IMR-90 (cell line): ENCODE measurements around the gene ATF7IP2. TPM values are rescaled to one million over a fixed set of nuclear protein-coding genes. Genes with fewer than 3 reads are reported as not detected.

ENCODE experiments used
- ATAC-seq: fragments of 200-7000 bp; cut with Tn5 transposase; 2 replicates; pipeline ENCODE4 v1.9.1; 2020; ENCODE audit warnings: low read depth, mild to moderate bottlenecking, moderate library complexity
- BruUV-seq: library from RNA; stranded (reverse); fragments of 400-500 nt; replicated peaks from 2 replicates; lab custom pipeline; 2021; lab: Mats Ljungman, UMichigan
- CTCF ChIA-PET: fragments of 300-600 bp; formaldehyde crosslinking; extraction: SDS; loops from one replicate; lab custom pipeline; 2021; ENCODE audit warnings: antibody characterized with exemption; lab: Yijun Ruan, JAX
- POLR2A ChIA-PET: fragments of 300-600 bp; sonication (Branson Sonifier 250); formaldehyde crosslinking; loops from one replicate; lab custom pipeline; 2022; ENCODE audit warnings: antibody characterized with exemption; ENCODE audit not compliant: unreplicated experiment; lab: Charles Lee
- DNase-seq: peaks from one replicate; pipeline ENCODE4 v3.0.0; 2013
- H2AFZ ChIP-seq: replicated peaks from 2 replicates; pipeline ENCODE3; 2013; ENCODE audit warnings: low read length, mild to moderate bottlenecking; ENCODE audit not compliant: poor library complexity
- H2AK5ac ChIP-seq: 2 replicates; pipeline ENCODE4 v1.6.1; 2013; ENCODE audit warnings: low read depth, low read length, inconsistent platforms
- H2AK9ac ChIP-seq: replicated peaks from 2 replicates; pipeline ENCODE3; 2013; ENCODE audit warnings: mild to moderate bottlenecking, low read depth, low read length, moderate library complexity; ENCODE audit not compliant: poor library complexity
- H2BK120ac ChIP-seq: 2 replicates; pipeline ENCODE4 v1.6.1; 2013; ENCODE audit warnings: low read depth, low read length, inconsistent platforms
- H2BK15ac ChIP-seq: 3 replicates; pipeline ENCODE4 v1.6.1; 2013; ENCODE audit warnings: low read depth, low read length, inconsistent platforms
- H2BK20ac ChIP-seq: 2 replicates; pipeline ENCODE4 v1.6.1; 2013; ENCODE audit warnings: low read depth, mild to moderate bottlenecking, inconsistent platforms, low read length, moderate library complexity
- H2BK5ac ChIP-seq: 2 replicates; pipeline ENCODE4 v1.6.1; 2013; ENCODE audit warnings: mild to moderate bottlenecking, low read depth, low read length, inconsistent platforms; ENCODE audit not compliant: poor library complexity, severe bottlenecking
- H3K14ac ChIP-seq: replicated peaks from 2 replicates; pipeline ENCODE4 v1.6.1; 2013; ENCODE audit warnings: low read depth, low read length, inconsistent platforms
- H3K18ac ChIP-seq: 2 replicates; pipeline ENCODE4 v1.6.1; 2013; ENCODE audit warnings: low read depth, low read length, control low read depth
- H3K23ac ChIP-seq: 2 replicates; pipeline ENCODE4 v1.6.1; 2013; ENCODE audit warnings: low read depth, low read length, inconsistent platforms
- H3K27ac ChIP-seq: 2 replicates; pipeline ENCODE4 v1.5.1; 2013; ENCODE audit warnings: mild to moderate bottlenecking, control low read depth, low read length; ENCODE audit not compliant: insufficient read depth
- H3K27me3 ChIP-seq: 2 replicates; pipeline ENCODE4 v1.6.1; 2013; ENCODE audit warnings: low read length; ENCODE audit not compliant: control insufficient read depth, insufficient read depth
- H3K36me3 ChIP-seq: 2 replicates; pipeline ENCODE4 v1.6.1; 2013; ENCODE audit warnings: low read length, mixed read lengths; ENCODE audit not compliant: control insufficient read depth, insufficient read depth
- H3K4ac ChIP-seq: 2 replicates; pipeline ENCODE4 v1.6.1; 2013; ENCODE audit warnings: low read depth, low read length, inconsistent platforms
- H3K4me1 ChIP-seq: 2 replicates; pipeline ENCODE4 v1.6.1; 2013; ENCODE audit warnings: low read length, mixed read lengths; ENCODE audit not compliant: control insufficient read depth, insufficient read depth
- H3K4me2 ChIP-seq: 2 replicates; pipeline ENCODE4 v1.6.1; 2013; ENCODE audit warnings: low read depth, mild to moderate bottlenecking, control low read depth, low read length, moderate library complexity
- H3K4me3 ChIP-seq: 2 replicates; pipeline ENCODE4 v1.5.1; 2013; ENCODE audit warnings: low read depth, mild to moderate bottlenecking, control low read depth, low read length, moderate library complexity; ENCODE audit not compliant: insufficient read depth
- H3K56ac ChIP-seq: 2 replicates; pipeline ENCODE4 v1.6.1; 2013; ENCODE audit warnings: low read length, inconsistent platforms; ENCODE audit not compliant: insufficient read depth; ENCODE audit errors: extremely low read depth
- H3K79me1 ChIP-seq, 2 experiments: 2 replicates each; pipeline ENCODE4 v1.6.1; 2013; ENCODE audit warnings: low read length in 2 of 2, inconsistent platforms in 1 of 2, low read depth in 1 of 2
- H3K9ac ChIP-seq: 2 replicates; pipeline ENCODE4 v1.6.1; 2013; ENCODE audit warnings: low read depth, low read length, control low read depth
- H3K9me1 ChIP-seq: 2 replicates; pipeline ENCODE4 v1.6.1; 2013; ENCODE audit warnings: low read length, inconsistent platforms; ENCODE audit not compliant: insufficient read depth
- H3K9me3 ChIP-seq: 2 replicates; pipeline ENCODE4 v1.6.1; 2013; ENCODE audit warnings: low read length; ENCODE audit not compliant: control insufficient read depth, insufficient read depth
- H4K20me1 ChIP-seq: 2 replicates; pipeline ENCODE4 v1.6.1; 2013; ENCODE audit warnings: low read length, inconsistent platforms; ENCODE audit not compliant: insufficient read depth
- H4K5ac ChIP-seq: 2 replicates; pipeline ENCODE4 v1.6.1; 2013; ENCODE audit warnings: mild to moderate bottlenecking, low read depth, low read length, control low read depth
- H4K8ac ChIP-seq, 2 experiments: 2 replicates each; pipeline ENCODE4 v1.6.1; 2013; ENCODE audit warnings: low read depth in 2 of 2, low read length in 2 of 2, control low read depth in 1 of 2, inconsistent platforms in 1 of 2
- H4K91ac ChIP-seq: 2 replicates; pipeline ENCODE4 v1.6.1; 2013; ENCODE audit warnings: low read depth, low read length, inconsistent platforms; ENCODE audit not compliant: insufficient read depth
- BHLHE40 ChIP-seq: fragments of 150-350 bp; IDR thresholded peaks from 2 replicates; pipeline ENCODE4 v1.6.1; 2016; ENCODE audit warnings: mild to moderate bottlenecking, low read depth, low read length
- CEBPB ChIP-seq: IDR thresholded peaks from 2 replicates; pipeline ENCODE4 v1.6.1; 2012; ENCODE audit warnings: low read depth, low read length, improper control_type of control experiment
- CHD1 ChIP-seq: IDR thresholded peaks from 2 replicates; pipeline ENCODE4 v1.6.1; 2012; ENCODE audit warnings: low read depth, low read length, improper control_type of control experiment
- FOS ChIP-seq: fragments of 150-350 bp; IDR thresholded peaks from 2 replicates; pipeline ENCODE4 v1.6.1; 2016; ENCODE audit warnings: low read depth, low read length
- MAFK ChIP-seq: IDR thresholded peaks from 2 replicates; pipeline ENCODE4 v1.6.1; 2012; ENCODE audit warnings: low read depth, low read length, improper control_type of control experiment
- MAZ ChIP-seq: IDR thresholded peaks from 2 replicates; pipeline ENCODE4 v1.6.1; 2012; ENCODE audit warnings: low read depth, mild to moderate bottlenecking, low read length, improper control_type of control experiment, moderate library complexity, borderline replicate concordance
- MXI1 ChIP-seq: IDR thresholded peaks from 2 replicates; pipeline ENCODE4 v1.6.1; 2012; ENCODE audit warnings: low read depth, mild to moderate bottlenecking, low read length, moderate library complexity, borderline replicate concordance
- NFE2L2 ChIP-seq: fragments of 150-350 bp; IDR thresholded peaks from 2 replicates; pipeline ENCODE4 v1.6.1; 2016; ENCODE audit warnings: low read depth, mild to moderate bottlenecking, low read length
- POLR2A ChIP-seq: IDR thresholded peaks from 2 replicates; pipeline ENCODE4 v1.6.1; 2012; ENCODE audit warnings: mild to moderate bottlenecking, low read depth, low read length
- RAD21 ChIP-seq: IDR thresholded peaks from 2 replicates; pipeline ENCODE4 v1.6.1; 2012; ENCODE audit warnings: low read length, improper control_type of control experiment
- RCOR1 ChIP-seq: IDR thresholded peaks from 2 replicates; pipeline ENCODE4 v1.6.1; 2012; ENCODE audit warnings: mild to moderate bottlenecking, low read length, improper control_type of control experiment; ENCODE audit not compliant: insufficient replicate concordance
- RFX5 ChIP-seq: IDR thresholded peaks from 2 replicates; pipeline ENCODE4 v1.8.0; 2012; ENCODE audit warnings: low read depth, mild to moderate bottlenecking, low read length, moderate library complexity
- SMC3 ChIP-seq: fragments of 150-350 bp; IDR thresholded peaks from 2 replicates; pipeline ENCODE4 v1.6.1; 2016; ENCODE audit warnings: low read depth, mild to moderate bottlenecking, antibody characterized with exemption, low read length, moderate library complexity
- WGBS, 2 experiments: methylation state at CpG; one replicate each; pipeline versions ENCODE4 v1.1.5 to v1.1.7; 2013; ENCODE audit warnings: missing lambda C conversion rate in 2 of 2; ENCODE audit not compliant: insufficient read length in 1 of 2; ENCODE audit errors: extremely low coverage in 2 of 2; 5-methylcytosine and 5-hydroxymethylcytosine counted together
- dilution Hi-C: fragments of 300-500 bp; cut with HindIII; formaldehyde crosslinking; loops from one replicate; pipeline ENCODE4 v1.14.3; 2018; ENCODE audit warnings: low sequenced_read_pairs; ENCODE audit not compliant: unreplicated experiment
- in situ Hi-C: fragments of 300-500 bp; cut with MboI; formaldehyde crosslinking; loops from 3 replicates; pipeline ENCODE4 v1.14.3; 2019; ENCODE audit warnings: low sequenced_read_pairs, inconsistent platforms, mixed read lengths
- intact Hi-C: fragments of 100-400 bp; cut with micrococcal nuclease; formaldehyde crosslinking; loops from 2 replicates; pipeline ENCODE4 v1.10.0; 2022
- polyA plus RNA-seq, 3 experiments: library from polyadenylated mRNA; depleted of rRNA; stranded (reverse); fragments of >200 nt; gene quantifications; 2 replicates each; pipeline ENCODE4 v1.2.3, GENCODE V29; 2012; ENCODE audit warnings: low replicate concordance in 1 of 3
- total RNA-seq: library from RNA; depleted of rRNA; stranded (reverse); fragments of >200 nt; gene quantifications from 2 replicates; pipeline ENCODE4 v1.2.3, GENCODE V29; 2012
- TF ChIP-seq, protein P1 (sequence below): fragments of 150-350 bp; IDR thresholded peaks from 2 replicates; pipeline ENCODE4 v1.6.1; 2016; ENCODE audit warnings: low read depth, mild to moderate bottlenecking, low read length, moderate library complexity, borderline replicate concordance
- TF ChIP-seq, protein P2 (sequence below): conservative IDR thresholded peaks from 2 replicates; pipeline ENCODE4 v1.5.1; 2012; ENCODE audit warnings: mild to moderate bottlenecking, low read depth, low read length, improper control_type of control experiment
- TF ChIP-seq, protein P3 (sequence below): fragments of 150-350 bp; IDR thresholded peaks from 2 replicates; pipeline ENCODE4 v1.6.1; 2017; ENCODE audit warnings: mild to moderate bottlenecking, antibody characterized with exemption, low read length, low read depth

ATF7IP2 gene
- total and polyA plus RNA-seq, 2 of the 4 experiments (the other 2 are of a cell fraction), result 2.7 to 3.6 TPM

DNA sequence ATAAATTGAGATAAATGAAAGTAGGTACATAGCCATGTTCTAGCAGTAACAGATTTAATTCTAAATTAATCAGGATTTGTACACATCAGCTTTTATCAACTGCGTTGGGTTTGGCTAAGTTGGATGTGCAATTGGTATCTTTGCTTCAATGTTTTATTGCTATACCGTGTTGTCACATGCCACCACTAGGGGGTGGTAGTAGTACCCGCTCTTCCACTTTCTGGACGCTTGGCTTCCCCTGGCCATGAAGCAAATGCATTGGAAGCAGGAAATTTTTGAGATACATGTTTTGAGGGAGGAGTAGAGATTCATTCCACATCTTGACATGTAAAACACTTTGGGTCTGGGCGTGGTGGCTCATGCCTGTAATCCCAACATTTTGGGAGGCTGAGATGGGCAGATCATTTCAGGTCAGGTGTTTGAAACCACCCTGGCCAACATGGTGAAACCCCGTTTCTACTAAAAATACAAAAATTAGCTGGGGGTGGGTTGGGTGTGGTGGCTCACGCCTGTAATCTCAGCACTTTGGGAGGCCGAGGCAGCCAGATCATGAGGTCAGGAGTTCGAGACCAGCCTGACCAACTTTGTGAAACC, 135.9 kb downstream of the ATF7IP2 start:
- peak; percentile 68 for DNase-seq
- no peak overlapping the region for H3K18ac ChIP-seq
- no TSS peak for BruUV-seq
- no peak overlapping the region for H3K14ac ChIP-seq
- no peaks in the 10 kb centered on the region for H3K27me3 ChIP-seq
- ChIA-PET CTCF (interaction anchor here (0.6 to 1.7 kb wide), 7 partner anchors 8 to 397 kb away, joined by 3 to 13 read pairs (median 3); no protein-coding TSS in a partner anchor), POLR2A (no interaction called here)
- no peak overlapping the region for H3K4me3 ChIP-seq
- H2AK5ac ChIP-seq, result no peak overlapping the region
- no peak overlapping the region for H2BK5ac ChIP-seq
- TF ChIP-seq MAZ, result no peak
- TF ChIP-seq, protein P1, sequence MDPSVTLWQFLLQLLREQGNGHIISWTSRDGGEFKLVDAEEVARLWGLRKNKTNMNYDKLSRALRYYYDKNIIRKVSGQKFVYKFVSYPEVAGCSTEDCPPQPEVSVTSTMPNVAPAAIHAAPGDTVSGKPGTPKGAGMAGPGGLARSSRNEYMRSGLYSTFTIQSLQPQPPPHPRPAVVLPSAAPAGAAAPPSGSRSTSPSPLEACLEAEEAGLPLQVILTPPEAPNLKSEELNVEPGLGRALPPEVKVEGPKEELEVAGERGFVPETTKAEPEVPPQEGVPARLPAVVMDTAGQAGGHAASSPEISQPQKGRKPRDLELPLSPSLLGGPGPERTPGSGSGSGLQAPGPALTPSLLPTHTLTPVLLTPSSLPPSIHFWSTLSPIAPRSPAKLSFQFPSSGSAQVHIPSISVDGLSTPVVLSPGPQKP, result no peak
- TF ChIP-seq, protein P2, sequence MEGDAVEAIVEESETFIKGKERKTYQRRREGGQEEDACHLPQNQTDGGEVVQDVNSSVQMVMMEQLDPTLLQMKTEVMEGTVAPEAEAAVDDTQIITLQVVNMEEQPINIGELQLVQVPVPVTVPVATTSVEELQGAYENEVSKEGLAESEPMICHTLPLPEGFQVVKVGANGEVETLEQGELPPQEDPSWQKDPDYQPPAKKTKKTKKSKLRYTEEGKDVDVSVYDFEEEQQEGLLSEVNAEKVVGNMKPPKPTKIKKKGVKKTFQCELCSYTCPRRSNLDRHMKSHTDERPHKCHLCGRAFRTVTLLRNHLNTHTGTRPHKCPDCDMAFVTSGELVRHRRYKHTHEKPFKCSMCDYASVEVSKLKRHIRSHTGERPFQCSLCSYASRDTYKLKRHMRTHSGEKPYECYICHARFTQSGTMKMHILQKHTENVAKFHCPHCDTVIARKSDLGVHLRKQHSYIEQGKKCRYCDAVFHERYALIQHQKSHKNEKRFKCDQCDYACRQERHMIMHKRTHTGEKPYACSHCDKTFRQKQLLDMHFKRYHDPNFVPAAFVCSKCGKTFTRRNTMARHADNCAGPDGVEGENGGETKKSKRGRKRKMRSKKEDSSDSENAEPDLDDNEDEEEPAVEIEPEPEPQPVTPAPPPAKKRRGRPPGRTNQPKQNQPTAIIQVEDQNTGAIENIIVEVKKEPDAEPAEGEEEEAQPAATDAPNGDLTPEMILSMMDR, result peak; percentile 88
- TF ChIP-seq CHD1, result no peak
- TF ChIP-seq RCOR1, result no peak
- TF ChIP-seq MXI1, result no peak
- TF ChIP-seq RFX5, result no peak
- TF ChIP-seq RAD21, result peak; percentile 81
- no peak for TF ChIP-seq BHLHE40
- no peak for TF ChIP-seq NFE2L2
- no peak for TF ChIP-seq POLR2A
- no peak for TF ChIP-seq FOS
- TF ChIP-seq, protein P3, sequence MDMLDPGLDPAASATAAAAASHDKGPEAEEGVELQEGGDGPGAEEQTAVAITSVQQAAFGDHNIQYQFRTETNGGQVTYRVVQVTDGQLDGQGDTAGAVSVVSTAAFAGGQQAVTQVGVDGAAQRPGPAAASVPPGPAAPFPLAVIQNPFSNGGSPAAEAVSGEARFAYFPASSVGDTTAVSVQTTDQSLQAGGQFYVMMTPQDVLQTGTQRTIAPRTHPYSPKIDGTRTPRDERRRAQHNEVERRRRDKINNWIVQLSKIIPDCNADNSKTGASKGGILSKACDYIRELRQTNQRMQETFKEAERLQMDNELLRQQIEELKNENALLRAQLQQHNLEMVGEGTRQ, result no peak
- TF ChIP-seq CEBPB, result no peak
- peak; percentile 86 for TF ChIP-seq SMC3
- no peak for TF ChIP-seq MAFK
- no peaks in the 10 kb centered on the region for H3K79me1 ChIP-seq
- no peaks in the 10 kb centered on the region for H4K20me1 ChIP-seq
- no peak overlapping the region for H3K9ac ChIP-seq
- no peak overlapping the region for H2AFZ ChIP-seq
- intact Hi-C loops, result loop anchor here (1.0 kb wide), 2 partner anchors 216 to 397 kb away; no protein-coding TSS in a partner anchor
- no peak overlapping the region for H4K91ac ChIP-seq
- ATAC-seq, result peak; percentile 98
- no peak overlapping the region for H2BK120ac ChIP-seq
- H2BK20ac ChIP-seq, result no peak overlapping the region
- H3K27ac ChIP-seq, result no peak overlapping the region
- H3K4me2 ChIP-seq, result no peak overlapping the region
- WGBS, 2 experiments, result 17% methylated on average over 1 of the region's 9 CpGs; no CpG with 5 or more reads in 1 of the 2 experiments
- H3K23ac ChIP-seq, result no peak overlapping the region
- no peak overlapping the region for H3K4ac ChIP-seq
- dilution Hi-C loops, result no loop called here
- H3K9me1 ChIP-seq, result no peaks in the 10 kb centered on the region
- in situ Hi-C loops, result loop anchor here (10.0 to 25.0 kb wide), 2 partner anchors 393 to 1509 kb away; no protein-coding TSS in a partner anchor
- H3K9me3 ChIP-seq, result no peaks in the 10 kb centered on the region
- no peak overlapping the region for H2AK9ac ChIP-seq
- H4K5ac ChIP-seq, result no peak overlapping the region
- H3K56ac ChIP-seq, result no peak overlapping the region
- H2BK15ac ChIP-seq, result no peak overlapping the region
- no peaks in the 10 kb centered on the region for H3K4me1 ChIP-seq
- H4K8ac ChIP-seq, result no peak overlapping the region
- H3K36me3 ChIP-seq, result no peaks in the 10 kb centered on the region
